ENCODE results near the gene OGDH. TPM values are rescaled to one million over a fixed set of nuclear protein-coding genes. Genes with fewer than 3 reads are reported as not detected.

The OGDH gene
- polyA plus RNA-seq, 3 donors = 41.0 to 74.1 (median 49.9) TPM

DNA sequence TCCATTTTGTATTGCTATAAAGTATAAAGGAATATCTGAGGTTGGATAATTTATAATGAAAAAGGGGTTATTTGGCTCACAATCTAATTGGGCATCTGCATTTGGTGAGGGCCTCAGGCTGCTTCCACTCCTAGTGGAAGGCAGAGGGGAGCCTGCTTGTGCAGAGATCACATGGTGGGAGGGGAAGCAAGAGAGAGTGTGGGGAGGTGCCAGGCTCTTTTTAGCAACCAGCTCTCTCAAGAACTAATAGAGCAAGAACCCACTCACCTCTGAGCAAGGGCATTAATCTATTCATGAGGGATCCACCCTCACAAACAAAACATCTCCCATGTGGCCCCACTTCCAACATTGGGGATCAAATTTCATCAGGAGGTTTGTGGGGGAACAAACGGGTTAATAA is 64.6 kb downstream of the OGDH start:
- Mint-ChIP-seq H3K9me3 (no peaks in the 10 kb centered on the region), H3K27me3 (ENCODE audit: low read depth in 3 of 3) (peaks cover 0 to 3% (median 0%) of the 10 kb centered on the region in 3 donors), H3K4me1 (peaks cover 13% of the 10 kb centered on the region), H3K27ac (peak overlapping the region in 4 of 7 donors; percentile 33 to 86 (median 68)), H3K36me3 (peaks cover 74 to 94% of the 10 kb centered on the region in 2 donors), H3K4me3 (no peak overlapping the region)
- Histone ChIP-seq H3K4me2 (replicated peaks; ENCODE audit: extremely low read depth, low read length, poor library complexity, severe bottlenecking) (no peak overlapping the region), H3K27me3 (ENCODE audit: control insufficient read depth in 2 of 2, insufficient read depth in 2 of 2, low read length in 2 of 2) (no peaks in the 10 kb centered on the region), H3K27ac (ENCODE audit: low read depth in 1 of 2, low read length in 2 of 2) (no peak overlapping the region), H3K36me3 (replicated peaks in 1 of 2; ENCODE audit: control insufficient read depth in 1 of 2, insufficient read depth in 2 of 2, low read length in 2 of 2) (peaks cover 64 to 91% of the 10 kb centered on the region in 2 donors), H3K9me3 (replicated peaks in 1 of 2; ENCODE audit: control insufficient read depth in 1 of 2, insufficient read depth in 1 of 2, low read length in 2 of 2) (no peaks in the 10 kb centered on the region), H2AFZ (ENCODE audit: insufficient read depth, low read depth, low read length, poor library complexity, severe bottlenecking) (no peak overlapping the region), H3K4me3 (replicated peaks in 1 of 3; ENCODE audit: low read depth in 2 of 3, low read length in 3 of 3) (no peak overlapping the region), H3K79me2 (ENCODE audit: insufficient read depth, low read length) (peaks cover 4% of the 10 kb centered on the region), H3K9ac (ENCODE audit: insufficient read depth, low read length, poor library complexity, severe bottlenecking) (no peak overlapping the region), H3K4me1 (ENCODE audit: control insufficient read depth in 1 of 2, insufficient read depth in 2 of 2, low read length in 2 of 2) (peaks cover 0 to 3% of the 10 kb centered on the region in 2 donors), H4K20me1 (ENCODE audit: insufficient read depth, low read length) (peaks cover 19% of the 10 kb centered on the region)
- no CpG with 5 or more reads among the region's 1 CpG for WGBS (ENCODE audit: insufficient coverage)
- intact Hi-C loops (cut with micrococcal nuclease) = no loop called here
- TF ChIP-seq, protein P1, sequence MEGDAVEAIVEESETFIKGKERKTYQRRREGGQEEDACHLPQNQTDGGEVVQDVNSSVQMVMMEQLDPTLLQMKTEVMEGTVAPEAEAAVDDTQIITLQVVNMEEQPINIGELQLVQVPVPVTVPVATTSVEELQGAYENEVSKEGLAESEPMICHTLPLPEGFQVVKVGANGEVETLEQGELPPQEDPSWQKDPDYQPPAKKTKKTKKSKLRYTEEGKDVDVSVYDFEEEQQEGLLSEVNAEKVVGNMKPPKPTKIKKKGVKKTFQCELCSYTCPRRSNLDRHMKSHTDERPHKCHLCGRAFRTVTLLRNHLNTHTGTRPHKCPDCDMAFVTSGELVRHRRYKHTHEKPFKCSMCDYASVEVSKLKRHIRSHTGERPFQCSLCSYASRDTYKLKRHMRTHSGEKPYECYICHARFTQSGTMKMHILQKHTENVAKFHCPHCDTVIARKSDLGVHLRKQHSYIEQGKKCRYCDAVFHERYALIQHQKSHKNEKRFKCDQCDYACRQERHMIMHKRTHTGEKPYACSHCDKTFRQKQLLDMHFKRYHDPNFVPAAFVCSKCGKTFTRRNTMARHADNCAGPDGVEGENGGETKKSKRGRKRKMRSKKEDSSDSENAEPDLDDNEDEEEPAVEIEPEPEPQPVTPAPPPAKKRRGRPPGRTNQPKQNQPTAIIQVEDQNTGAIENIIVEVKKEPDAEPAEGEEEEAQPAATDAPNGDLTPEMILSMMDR (IDR thresholded peaks at IDR 0.05) = no peak
- no peak for DNase-seq

DNA sequence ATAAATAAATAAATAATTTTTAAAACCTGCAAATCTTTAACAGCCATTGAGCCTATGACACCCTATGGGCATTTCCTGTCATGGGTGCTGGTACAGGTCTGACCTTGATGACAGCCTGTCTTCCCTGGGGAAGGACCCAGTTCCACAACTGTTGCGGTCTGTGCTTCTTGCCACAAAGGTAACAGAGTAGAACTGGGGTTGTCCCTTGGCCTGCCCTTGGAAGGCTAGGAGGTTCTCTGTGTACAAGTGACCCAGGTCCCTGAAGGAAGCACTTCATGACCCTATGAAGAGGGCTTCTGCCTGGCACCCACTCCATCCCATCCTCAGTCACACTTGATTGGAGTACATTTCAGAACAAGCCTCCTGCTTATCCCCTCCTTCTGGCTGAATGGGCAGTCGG is 66.9 kb downstream of the OGDH start:
- WGBS (ENCODE audit: insufficient coverage) = 100% methylated on average over 2 of the region's 2 CpGs
- Histone ChIP-seq H2AFZ (ENCODE audit: insufficient read depth, low read depth, low read length, poor library complexity, severe bottlenecking) (no peak overlapping the region), H4K20me1 (ENCODE audit: insufficient read depth, low read length) (peaks cover 10% of the 10 kb centered on the region), H3K4me2 (replicated peaks; ENCODE audit: extremely low read depth, low read length, poor library complexity, severe bottlenecking) (no peak overlapping the region), H3K4me1 (ENCODE audit: control insufficient read depth in 1 of 2, insufficient read depth in 2 of 2, low read length in 2 of 2) (peaks cover 0 to 5% of the 10 kb centered on the region in 2 donors), H3K36me3 (replicated peaks in 1 of 2; ENCODE audit: control insufficient read depth in 1 of 2, insufficient read depth in 2 of 2, low read length in 2 of 2) (peaks cover 57 to 90% of the 10 kb centered on the region in 2 donors), H3K27ac (ENCODE audit: low read depth in 1 of 2, low read length in 2 of 2) (peak overlapping the region in 1 of 2 donors; percentile 26), H3K9ac (ENCODE audit: insufficient read depth, low read length, poor library complexity, severe bottlenecking) (no peak overlapping the region), H3K4me3 (replicated peaks in 1 of 3; ENCODE audit: low read depth in 2 of 3, low read length in 3 of 3) (no peak overlapping the region), H3K27me3 (ENCODE audit: control insufficient read depth in 2 of 2, insufficient read depth in 2 of 2, low read length in 2 of 2) (no peaks in the 10 kb centered on the region), H3K79me2 (ENCODE audit: insufficient read depth, low read length) (no peaks in the 10 kb centered on the region), H3K9me3 (replicated peaks in 1 of 2; ENCODE audit: control insufficient read depth in 1 of 2, insufficient read depth in 1 of 2, low read length in 2 of 2) (no peaks in the 10 kb centered on the region)
- Mint-ChIP-seq H3K4me3 (no peak overlapping the region), H3K36me3 (peaks cover 67 to 91% of the 10 kb centered on the region in 2 donors), H3K27ac (peak overlapping the region in 3 of 7 donors; percentile 25 to 80 (median 67)), H3K4me1 (peaks cover 4% of the 10 kb centered on the region), H3K27me3 (ENCODE audit: low read depth in 3 of 3) (peaks cover 0 to 3% (median 0%) of the 10 kb centered on the region in 3 donors), H3K9me3 (no peaks in the 10 kb centered on the region)
- TF ChIP-seq, protein P1 (IDR thresholded peaks at IDR 0.05) = no peak
- intact Hi-C loops (cut with micrococcal nuclease) = no loop called here
- DNase-seq = no peak

Data from CD14-positive monocyte (primary cell).